GM18520 (cell line): ENCODE results near the gene GPX3.

Experiments used
- ATAC-seq: cut with Tn5 transposase; IDR thresholded peaks from one replicate; pipeline ENCODE4 v1.9.1; 2021; ENCODE audit not compliant: unreplicated experiment

GPX3 gene

GRCh38 chr5:151075698-151076331 lies 55.4 kb downstream of the GPX3 start:
- no peak for ATAC-seq

- no peak for ATAC-seq
Observed at GRCh38 chr5:151076616-151077015, 56.2 kb downstream of the GPX3 start.

GRCh38 chr5:151077419-151077818 lies 57.0 kb downstream of the GPX3 start:
- ATAC-seq, result no peak

DNA sequence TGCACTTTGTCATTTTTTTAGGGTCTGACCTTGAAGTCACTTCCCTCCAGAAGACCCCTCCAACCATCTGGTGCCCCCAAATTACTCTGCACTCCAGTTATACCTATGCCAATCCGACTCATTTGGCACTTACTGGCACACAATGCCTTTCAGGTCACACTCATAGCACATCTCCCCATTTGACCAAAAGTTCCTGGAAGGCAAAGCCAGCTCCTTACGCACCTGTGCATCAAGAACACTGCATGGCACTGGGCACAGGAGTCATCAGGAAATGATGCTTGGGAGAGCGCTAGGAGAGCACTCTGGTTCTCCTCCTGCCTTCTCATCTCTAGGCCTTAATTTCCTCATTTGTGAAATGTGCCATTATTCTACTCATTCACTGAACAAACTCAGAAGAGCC lies 57.6 kb downstream of the GPX3 start:
- no peak for ATAC-seq
